ENCODE measurements around the gene IFI27L2.

Gene IFI27L2

GRCh38 chr14:94100847-94101246 is 28.6 kb downstream of the IFI27L2 start:
- no peak for DNase-seq (ENCODE audit: low read depth)

GRCh38 chr14:94099006-94099405 is 30.4 kb downstream of the IFI27L2 start:
- no peak for DNase-seq (ENCODE audit: low read depth)

GRCh38 chr14:94098326-94098992 is 30.9 kb downstream of the IFI27L2 start:
- DNase-seq (ENCODE audit: low read depth) = no peak

GRCh38 chr14:94097091-94097490 is 32.3 kb downstream of the IFI27L2 start:
- DNase-seq (ENCODE audit: low read depth) = no peak

- no peak for DNase-seq (ENCODE audit: low read depth)
These were observed 36.0 kb downstream of the IFI27L2 start for GRCh38 chr14:94093418-94093817.

- no peak for DNase-seq (ENCODE audit: low read depth)
These were observed 39.9 kb downstream of the IFI27L2 start for GRCh38 chr14:94089479-94089878.

GRCh38 chr14:94088516-94088915 is 40.9 kb downstream of the IFI27L2 start:
- no peak for DNase-seq (ENCODE audit: low read depth)

- DNase-seq (ENCODE audit: low read depth) = no peak
These were observed 41.5 kb downstream of the IFI27L2 start for GRCh38 chr14:94087891-94088290.

GRCh38 chr14:94081386-94081820 is 48.0 kb downstream of the IFI27L2 start:
- DNase-seq (ENCODE audit: low read depth) = no peak

- DNase-seq (ENCODE audit: low read depth) = peak; percentile 94
These were observed 48.6 kb downstream of the IFI27L2 start, which contains the start of the genes DDX24 and IFI27L1 for GRCh38 chr14:94080621-94081385. Gene DDX24 (minus strand): TSS chr14:94081202. CDS start chr14:94079742, 1,460 bp downstream. Gene IFI27L1 (plus strand): TSS chr14:94081310. CDS start chr14:94096938, 15,628 bp downstream.

GRCh38 chr14:94079891-94080620 is 49.3 kb downstream of the IFI27L2 start:
- no peak for DNase-seq (ENCODE audit: low read depth)

- no peak for DNase-seq (ENCODE audit: low read depth)
These were observed 51.6 kb downstream of the IFI27L2 start for GRCh38 chr14:94077823-94078222.
